SK-N-SH (cell line): ENCODE data around the gene CDC73.

Source experiments
- ELF1 ChIP-seq: IDR thresholded peaks from 2 replicates; pipeline ENCODE4 v1.4.0; 2012
- FOXM1 ChIP-seq: IDR thresholded peaks from 2 replicates; pipeline ENCODE4 v1.4.0; 2012; ENCODE audit warnings: low read depth, mild to moderate bottlenecking
- JUND ChIP-seq: IDR thresholded peaks from 2 replicates; pipeline ENCODE4 v1.4.0; 2012
- POLR2AphosphoS5 ChIP-seq: IDR thresholded peaks from 2 replicates; pipeline ENCODE4 v1.6.1; 2012; ENCODE audit warnings: low read depth, low read length
- TF ChIP-seq, protein P1 (sequence below): IDR thresholded peaks from 2 replicates; pipeline ENCODE4 v1.4.0; 2012; ENCODE audit warnings: low read depth, borderline replicate concordance
- TF ChIP-seq, protein P2 (sequence below): fragments of 200-600 bp; sonication (generic); IDR thresholded peaks from 2 replicates; pipeline ENCODE4 v1.6.1; 2017; ENCODE audit warnings: antibody characterized with exemption, mild to moderate bottlenecking, moderate library complexity
- TF ChIP-seq, protein P3 (sequence below): IDR thresholded peaks from 2 replicates; pipeline ENCODE4 v1.6.1; 2012; ENCODE audit warnings: mild to moderate bottlenecking, low read depth, low read length, moderate library complexity

DNA sequence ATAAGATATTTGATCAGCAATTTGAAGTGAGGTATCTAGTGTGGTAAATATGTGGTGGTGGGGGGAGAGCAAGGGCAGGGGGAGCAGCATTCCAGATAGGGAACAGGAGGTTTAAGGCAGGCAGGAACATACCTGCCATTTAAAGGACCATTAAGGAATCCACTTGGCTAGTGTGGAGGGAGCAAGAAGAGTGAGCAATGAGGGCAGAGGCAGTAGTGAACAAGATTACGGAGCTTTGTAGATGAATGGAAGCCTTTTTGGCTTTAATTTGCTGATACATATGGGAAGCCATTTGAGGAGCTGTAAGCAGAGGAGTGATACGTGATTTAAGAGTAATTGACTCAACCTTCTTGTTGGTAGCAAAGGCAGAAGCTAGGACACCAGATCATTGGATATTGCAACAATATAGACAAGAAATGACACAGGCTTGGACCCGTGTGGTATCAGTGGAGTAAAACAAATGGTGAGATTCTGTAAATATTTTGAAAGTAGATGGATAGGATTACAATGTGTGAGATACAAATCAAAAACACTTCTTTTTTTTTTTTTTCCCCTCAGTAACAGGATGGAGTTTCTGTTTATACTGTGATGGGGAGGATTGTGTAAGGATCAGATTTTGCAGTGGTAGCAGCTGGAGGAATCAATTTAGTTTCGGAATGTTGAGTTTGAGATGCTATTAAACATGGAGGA is 138.4 kb downstream of the CDC73 start:
- TF ChIP-seq, protein P1, sequence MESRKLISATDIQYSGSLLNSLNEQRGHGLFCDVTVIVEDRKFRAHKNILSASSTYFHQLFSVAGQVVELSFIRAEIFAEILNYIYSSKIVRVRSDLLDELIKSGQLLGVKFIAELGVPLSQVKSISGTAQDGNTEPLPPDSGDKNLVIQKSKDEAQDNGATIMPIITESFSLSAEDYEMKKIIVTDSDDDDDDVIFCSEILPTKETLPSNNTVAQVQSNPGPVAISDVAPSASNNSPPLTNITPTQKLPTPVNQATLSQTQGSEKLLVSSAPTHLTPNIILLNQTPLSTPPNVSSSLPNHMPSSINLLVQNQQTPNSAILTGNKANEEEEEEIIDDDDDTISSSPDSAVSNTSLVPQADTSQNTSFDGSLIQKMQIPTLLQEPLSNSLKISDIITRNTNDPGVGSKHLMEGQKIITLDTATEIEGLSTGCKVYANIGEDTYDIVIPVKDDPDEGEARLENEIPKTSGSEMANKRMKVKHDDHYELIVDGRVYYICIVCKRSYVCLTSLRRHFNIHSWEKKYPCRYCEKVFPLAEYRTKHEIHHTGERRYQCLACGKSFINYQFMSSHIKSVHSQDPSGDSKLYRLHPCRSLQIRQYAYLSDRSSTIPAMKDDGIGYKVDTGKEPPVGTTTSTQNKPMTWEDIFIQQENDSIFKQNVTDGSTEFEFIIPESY, result no peak
- TF ChIP-seq, protein P2, sequence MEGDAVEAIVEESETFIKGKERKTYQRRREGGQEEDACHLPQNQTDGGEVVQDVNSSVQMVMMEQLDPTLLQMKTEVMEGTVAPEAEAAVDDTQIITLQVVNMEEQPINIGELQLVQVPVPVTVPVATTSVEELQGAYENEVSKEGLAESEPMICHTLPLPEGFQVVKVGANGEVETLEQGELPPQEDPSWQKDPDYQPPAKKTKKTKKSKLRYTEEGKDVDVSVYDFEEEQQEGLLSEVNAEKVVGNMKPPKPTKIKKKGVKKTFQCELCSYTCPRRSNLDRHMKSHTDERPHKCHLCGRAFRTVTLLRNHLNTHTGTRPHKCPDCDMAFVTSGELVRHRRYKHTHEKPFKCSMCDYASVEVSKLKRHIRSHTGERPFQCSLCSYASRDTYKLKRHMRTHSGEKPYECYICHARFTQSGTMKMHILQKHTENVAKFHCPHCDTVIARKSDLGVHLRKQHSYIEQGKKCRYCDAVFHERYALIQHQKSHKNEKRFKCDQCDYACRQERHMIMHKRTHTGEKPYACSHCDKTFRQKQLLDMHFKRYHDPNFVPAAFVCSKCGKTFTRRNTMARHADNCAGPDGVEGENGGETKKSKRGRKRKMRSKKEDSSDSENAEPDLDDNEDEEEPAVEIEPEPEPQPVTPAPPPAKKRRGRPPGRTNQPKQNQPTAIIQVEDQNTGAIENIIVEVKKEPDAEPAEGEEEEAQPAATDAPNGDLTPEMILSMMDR, result no peak
- TF ChIP-seq FOXM1, result no peak
- TF ChIP-seq, protein P3, sequence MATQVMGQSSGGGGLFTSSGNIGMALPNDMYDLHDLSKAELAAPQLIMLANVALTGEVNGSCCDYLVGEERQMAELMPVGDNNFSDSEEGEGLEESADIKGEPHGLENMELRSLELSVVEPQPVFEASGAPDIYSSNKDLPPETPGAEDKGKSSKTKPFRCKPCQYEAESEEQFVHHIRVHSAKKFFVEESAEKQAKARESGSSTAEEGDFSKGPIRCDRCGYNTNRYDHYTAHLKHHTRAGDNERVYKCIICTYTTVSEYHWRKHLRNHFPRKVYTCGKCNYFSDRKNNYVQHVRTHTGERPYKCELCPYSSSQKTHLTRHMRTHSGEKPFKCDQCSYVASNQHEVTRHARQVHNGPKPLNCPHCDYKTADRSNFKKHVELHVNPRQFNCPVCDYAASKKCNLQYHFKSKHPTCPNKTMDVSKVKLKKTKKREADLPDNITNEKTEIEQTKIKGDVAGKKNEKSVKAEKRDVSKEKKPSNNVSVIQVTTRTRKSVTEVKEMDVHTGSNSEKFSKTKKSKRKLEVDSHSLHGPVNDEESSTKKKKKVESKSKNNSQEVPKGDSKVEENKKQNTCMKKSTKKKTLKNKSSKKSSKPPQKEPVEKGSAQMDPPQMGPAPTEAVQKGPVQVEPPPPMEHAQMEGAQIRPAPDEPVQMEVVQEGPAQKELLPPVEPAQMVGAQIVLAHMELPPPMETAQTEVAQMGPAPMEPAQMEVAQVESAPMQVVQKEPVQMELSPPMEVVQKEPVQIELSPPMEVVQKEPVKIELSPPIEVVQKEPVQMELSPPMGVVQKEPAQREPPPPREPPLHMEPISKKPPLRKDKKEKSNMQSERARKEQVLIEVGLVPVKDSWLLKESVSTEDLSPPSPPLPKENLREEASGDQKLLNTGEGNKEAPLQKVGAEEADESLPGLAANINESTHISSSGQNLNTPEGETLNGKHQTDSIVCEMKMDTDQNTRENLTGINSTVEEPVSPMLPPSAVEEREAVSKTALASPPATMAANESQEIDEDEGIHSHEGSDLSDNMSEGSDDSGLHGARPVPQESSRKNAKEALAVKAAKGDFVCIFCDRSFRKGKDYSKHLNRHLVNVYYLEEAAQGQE, result no peak
- TF ChIP-seq JUND, result no peak
- no peak for TF ChIP-seq ELF1
- no peak for TF ChIP-seq POLR2AphosphoS5
